ENCODE results near the gene GMDS.
"Not testable (repeated sequence)": the region's sequence is repeated elsewhere in the genome, so short reads cannot be mapped to it uniquely, and the experiment has no call there.

Gene GMDS

DNA sequence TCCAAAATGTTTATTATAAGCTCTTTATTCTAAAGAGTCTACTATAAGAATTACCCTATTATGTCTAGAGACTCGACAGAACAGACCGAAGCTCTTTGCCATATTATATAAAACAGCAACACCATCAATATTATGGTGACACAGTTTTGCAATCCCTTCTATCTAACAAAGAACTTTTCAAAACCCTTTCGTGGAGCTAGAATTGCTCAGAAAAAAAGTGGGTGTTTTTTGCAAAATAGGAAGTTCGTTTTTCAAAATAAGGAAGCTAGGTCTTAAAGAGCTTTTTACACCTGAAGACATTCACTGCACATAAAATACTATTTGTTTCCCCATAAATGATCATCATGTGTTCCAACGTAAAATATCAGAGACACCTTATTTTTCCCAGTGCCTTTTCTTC, 395.7 kb downstream of the GMDS start:
- DNase-seq = no peak

- DNase-seq = no peak
These were observed 396.7 kb downstream of the GMDS start for GRCh38 chr6:1848752-1849151.

- DNase-seq = no peak
These were observed 398.8 kb downstream of the GMDS start for GRCh38 chr6:1846611-1847010.

DNA sequence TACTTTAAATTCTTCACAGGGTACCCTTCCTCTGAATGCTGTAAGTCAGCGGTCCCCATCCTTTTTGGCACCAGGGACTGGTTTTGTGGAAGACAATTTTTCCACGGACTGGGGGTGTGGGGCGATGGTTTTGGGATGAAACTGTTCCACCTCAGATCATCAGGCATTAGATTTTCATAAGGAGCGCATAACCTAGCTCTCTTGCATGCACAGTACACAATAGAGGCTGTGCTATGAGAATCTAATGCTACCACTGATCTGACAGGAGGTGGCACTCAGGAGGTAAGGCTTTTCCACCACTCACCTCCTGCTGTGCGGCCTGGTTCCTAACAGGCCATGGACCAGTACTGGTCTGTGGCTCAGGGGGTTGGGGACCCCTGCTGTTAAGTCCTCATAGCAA, 399.9 kb downstream of the GMDS start:
- DNase-seq = not testable (repeated sequence)

DNA sequence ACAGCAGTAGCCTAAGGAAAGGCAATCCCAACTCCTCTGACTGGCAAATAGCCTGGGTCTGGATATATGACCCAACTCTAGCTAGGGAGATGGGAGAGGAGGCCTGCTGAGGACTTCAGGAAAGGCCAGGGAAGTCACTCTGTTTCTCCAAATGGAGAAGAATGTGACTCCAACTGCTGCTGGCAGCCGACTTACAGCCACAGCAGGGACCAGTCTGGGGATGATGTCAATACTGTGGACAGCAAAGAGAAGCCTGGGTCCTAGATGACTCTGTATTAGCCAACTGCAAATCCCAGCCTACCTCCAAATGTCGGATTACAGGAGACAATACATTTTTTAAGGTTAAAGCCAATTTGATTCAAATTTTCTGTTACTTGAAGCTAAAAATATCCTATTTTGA, 403.1 kb downstream of the GMDS start:
- no peak for DNase-seq

DNA sequence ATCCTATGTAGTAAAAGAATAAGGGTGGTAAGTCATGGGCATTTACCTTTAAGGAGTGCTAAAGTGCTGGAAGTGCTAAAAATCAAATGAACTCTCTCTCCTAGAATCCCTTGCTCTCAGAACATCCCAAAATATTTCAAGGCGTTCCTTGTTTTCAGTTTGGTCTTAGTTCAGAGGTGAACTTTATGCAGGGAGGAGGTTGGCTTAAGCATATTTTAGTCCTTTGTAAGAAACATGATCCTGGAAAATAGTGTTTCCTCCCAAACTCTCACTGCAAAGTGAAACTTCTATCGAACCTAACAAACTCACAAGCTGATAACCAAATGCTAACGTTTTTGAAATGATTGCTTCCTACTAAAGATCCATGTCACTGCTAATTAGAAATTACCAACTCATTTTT, 404.3 kb downstream of the GMDS start:
- no peak for DNase-seq

DNA sequence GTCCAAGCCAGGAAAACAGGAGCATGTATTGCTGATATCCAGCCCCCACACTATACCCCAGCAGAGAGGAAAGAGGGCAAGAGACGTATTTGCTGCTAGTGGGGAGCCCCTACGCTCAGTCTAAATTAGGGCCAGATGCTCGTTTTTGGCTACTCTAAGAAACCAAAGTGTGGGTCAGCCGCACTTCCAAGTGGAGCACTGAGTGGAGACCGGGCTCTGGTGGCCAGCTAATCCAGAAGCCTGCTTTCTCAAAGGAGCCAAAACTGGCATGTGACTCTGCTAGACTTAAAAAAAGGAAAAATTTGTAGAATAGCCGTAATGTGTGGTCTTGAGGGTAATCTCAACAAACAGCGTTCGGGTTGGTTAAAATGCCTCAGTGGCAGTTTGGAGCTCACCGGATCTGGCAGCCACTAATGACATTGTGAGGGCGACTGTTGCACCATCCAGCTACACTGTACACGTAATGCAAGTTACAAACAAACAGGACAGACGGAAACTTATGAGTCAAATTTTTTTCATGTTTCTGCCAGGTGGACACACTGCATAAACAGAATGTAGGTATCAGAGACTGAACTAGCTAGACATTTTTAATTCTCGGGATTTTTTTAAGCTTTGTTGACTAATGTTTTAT, 404.8 kb downstream of the GMDS start:
- DNase-seq = no peak

DNA sequence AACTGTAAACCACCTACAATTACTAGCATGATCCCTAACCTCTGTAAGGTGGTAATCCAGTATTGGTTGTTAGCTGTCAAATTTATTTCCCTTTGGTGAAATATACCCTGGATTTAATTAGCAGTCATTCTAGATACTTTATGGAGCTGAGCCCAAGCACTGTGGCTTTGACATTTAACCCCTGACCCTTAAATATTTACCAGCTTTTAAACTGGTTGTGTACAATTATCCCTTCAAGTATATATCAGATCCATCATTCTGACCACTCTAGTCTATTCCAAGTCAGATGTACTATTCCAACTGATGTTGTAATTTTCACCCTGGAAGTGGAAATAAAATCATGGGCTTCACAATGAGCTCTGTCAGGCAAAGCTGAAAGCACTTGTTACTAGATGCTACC, 406.0 kb downstream of the GMDS start:
- DNase-seq = no peak

GRCh38 chr6:1838604-1839213, 406.7 kb downstream of the GMDS start:
- no peak for DNase-seq

DNA sequence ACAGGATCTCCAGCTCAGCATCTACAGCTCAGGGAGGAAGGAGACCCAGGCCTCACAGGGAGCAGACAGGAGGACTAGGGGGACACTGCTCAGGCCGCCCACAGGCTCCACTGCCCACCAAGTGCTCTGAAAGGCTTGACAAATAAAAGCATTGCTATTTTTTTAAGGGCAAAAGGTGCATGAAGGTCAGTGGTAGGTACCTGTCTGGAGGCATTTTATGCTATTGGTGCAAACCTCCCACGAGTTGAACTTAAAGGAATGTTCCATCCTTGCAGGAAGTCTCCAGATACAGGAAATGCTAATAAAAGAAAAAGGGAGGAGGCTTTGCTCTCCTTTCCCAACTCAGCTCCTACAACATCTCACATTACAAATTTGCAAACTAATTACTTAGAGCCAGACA, 407.6 kb downstream of the GMDS start:
- DNase-seq = no peak

GRCh38 chr6:1836690-1837089, 408.7 kb downstream of the GMDS start:
- DNase-seq = no peak

DNA sequence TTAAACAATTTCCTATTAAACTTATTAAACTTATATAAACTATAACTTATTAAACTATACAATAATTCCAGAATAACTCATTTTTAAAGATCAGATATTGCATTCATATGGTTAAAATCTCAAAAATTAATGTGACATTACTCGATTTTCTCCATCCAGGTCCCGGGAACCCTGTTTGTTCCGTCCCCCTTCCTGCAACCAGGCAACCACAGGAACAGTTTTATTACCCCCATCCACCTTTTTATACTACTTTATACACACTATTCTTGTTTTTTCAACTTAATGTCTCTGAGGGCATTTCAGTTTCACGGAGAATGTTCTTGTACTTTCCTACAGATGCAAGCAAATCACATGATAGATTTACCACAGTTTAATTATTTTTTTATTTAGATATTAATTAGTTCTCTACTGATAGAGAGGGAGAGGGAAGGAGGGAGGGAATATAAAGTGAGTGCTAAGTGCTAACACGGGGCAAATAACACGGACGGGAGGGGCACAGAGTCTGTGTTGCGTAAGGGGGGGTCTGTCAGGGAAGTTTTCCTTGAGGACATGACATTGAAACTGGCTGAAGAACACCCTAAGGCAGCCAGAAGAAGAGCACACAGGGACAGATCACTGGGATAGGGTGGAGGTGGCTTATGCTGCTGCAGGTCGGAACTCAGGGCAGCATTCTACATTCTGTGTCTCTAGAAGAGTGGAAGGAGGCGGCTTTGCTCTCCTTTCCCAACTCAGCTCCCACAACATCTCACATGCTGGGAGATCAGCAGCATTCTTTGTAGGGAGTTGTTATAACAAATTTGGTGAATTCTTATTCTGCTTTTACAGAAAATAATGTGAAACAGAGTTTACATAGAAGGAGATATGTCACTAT, 410.5 kb downstream of the GMDS start:
- no peak for DNase-seq

GRCh38 chr6:1834207-1834606, 411.2 kb downstream of the GMDS start:
- no peak for DNase-seq

GRCh38 chr6:1832844-1833787, 412.3 kb downstream of the GMDS start:
- DNase-seq = no peak

GRCh38 chr6:1832358-1832757, 413.0 kb downstream of the GMDS start:
- no peak for DNase-seq

GRCh38 chr6:1827984-1828793, 417.2 kb downstream of the GMDS start:
- no peak for DNase-seq

- DNase-seq = no peak
These were observed 419.5 kb downstream of the GMDS start for GRCh38 chr6:1825926-1826325.

DNA sequence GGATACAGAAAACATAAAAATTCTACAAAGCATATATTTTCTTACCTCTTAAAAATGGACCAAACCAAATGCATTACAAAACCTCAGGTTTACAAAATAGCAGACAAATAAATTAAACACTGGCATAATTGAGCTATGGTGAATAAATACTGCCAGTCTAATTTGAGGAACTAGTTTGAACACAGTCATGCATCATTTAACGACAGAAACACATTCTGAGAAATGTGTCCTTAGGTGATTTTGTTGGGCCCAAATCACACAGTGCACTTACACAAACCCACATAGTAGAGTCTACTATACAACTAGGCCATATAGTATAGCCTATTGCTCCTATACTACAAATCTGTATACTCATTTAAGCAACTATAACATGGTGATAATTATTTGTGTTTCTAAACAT, 420.1 kb downstream of the GMDS start:
- no peak for DNase-seq

GRCh38 chr6:1821513-1822183, 423.8 kb downstream of the GMDS start:
- DNase-seq = no peak

DNA sequence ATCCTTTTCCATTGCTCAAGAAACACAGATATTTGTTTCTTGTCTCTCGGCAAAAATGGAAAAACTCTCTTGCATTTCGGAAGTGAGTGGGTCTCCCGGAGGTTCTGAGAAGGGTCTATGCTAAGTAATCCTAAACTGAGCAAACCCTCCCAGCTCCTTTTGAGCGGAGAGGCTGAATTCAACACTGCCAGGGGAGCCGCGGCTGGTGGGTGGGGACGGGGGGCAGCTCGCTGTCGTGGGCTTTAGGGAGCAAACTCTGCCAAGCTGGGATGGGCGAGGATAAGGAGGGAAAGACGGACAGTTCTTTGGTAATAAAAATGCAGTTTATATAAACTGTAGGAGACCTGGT, 424.3 kb downstream of the GMDS start:
- no peak for DNase-seq

- DNase-seq = no peak
These were observed 424.7 kb downstream of the GMDS start for GRCh38 chr6:1820714-1821113.

GRCh38 chr6:1820165-1820564, 425.2 kb downstream of the GMDS start:
- DNase-seq = no peak
